ENCODE data around the gene VPS37C.
"Not testable (repeated sequence)": the region's sequence is repeated elsewhere in the genome, so short reads cannot be mapped to it uniquely, and the experiment has no call there.

Gene VPS37C

GRCh38 chr11:61117168-61117520 is 44.1 kb downstream of the VPS37C start:
- DNase-seq (ENCODE audit: low read depth in 2 of 2): no peak

GRCh38 chr11:61116426-61117167 is 44.6 kb downstream of the VPS37C start:
- no peak for DNase-seq (ENCODE audit: low read depth in 2 of 2)

- DNase-seq (ENCODE audit: low read depth in 2 of 2): no peak
These were observed 45.6 kb downstream of the VPS37C start for GRCh38 chr11:61115498-61116224.

DNA sequence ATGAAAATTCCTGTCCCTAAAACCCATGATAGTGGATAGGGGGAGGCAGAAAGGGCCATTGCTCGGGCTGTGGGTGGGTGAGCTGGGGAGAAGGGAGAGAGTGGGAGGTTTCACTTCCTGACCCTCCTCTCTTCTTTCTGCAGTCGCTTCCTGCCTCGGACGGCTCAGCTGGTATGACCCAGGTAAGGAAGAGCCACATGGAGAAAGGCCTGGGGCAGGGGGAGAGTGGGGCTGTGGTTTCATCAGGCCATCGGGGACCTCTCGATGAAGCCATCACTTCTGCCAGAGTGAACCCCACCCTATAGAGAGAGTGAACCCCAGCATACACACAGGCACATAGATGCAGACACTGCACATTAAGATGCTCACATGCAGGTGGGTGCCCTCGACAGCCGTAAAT is 46.3 kb downstream of the VPS37C start:
- no peak for DNase-seq (ENCODE audit: low read depth in 2 of 2)

- DNase-seq (ENCODE audit: low read depth in 2 of 2): no peak
These were observed 48.0 kb downstream of the VPS37C start for GRCh38 chr11:61113201-61113600.

GRCh38 chr11:61112575-61112974 is 48.7 kb downstream of the VPS37C start:
- DNase-seq (ENCODE audit: low read depth in 2 of 2): no peak

DNA sequence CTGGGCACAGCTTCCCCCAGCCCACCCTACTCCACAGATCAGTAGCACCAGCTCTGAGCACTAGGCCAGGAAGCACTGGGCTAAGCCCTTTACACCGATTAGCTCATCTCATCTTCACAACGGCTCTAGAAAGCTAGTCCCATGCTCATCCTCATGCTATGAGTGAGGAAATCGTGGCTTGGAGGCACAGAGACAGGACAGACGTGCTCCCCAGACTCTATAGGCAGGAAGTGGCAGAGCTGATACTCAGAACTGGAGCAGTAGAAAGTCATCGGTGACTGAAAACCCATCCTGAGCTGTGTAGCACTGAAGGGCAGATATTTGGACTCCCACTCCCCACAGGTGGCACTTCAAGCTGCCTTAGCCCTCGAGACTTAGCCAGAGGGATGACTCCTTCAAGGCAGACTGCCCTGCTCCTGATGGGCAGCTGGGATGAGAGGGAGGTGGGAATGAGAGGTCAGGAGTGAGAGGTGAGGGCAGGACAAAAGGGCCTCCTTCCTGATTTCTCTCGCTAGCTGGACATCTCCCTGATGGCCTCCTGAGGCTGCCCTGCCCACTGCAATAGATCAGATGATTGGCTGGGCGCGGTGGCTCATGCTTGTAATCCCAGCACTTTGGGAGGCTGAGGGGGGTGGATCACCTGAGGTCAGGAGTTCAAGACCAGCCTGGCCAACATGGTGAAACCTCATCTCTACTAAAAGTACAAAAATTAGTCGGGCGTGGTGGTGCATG is 49.3 kb downstream of the VPS37C start:
- peak in 1 of 2 donors; percentile 61 for DNase-seq (ENCODE audit: low read depth in 2 of 2)

DNA sequence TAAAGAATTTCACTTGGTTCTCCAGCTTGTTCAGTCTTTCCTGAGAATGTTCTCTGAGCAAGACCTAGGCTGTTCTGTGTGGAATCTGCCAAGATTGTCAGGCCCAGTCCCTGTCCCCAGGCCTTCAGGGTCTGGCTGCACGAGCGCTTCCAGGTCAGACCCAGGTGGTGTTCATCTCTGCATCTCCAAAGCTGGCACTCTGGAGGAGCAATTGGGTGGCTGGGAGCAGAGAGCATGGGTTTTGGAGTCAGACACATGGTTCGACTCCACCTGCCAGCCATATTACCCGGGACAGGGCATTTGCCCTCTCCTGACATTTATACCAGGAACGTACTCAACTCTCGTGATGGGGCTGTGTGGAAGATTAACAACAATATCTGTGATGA is 50.2 kb downstream of the VPS37C start:
- DNase-seq (ENCODE audit: low read depth in 2 of 2): no peak

- no peak for DNase-seq (ENCODE audit: low read depth in 2 of 2)
These were observed 50.8 kb downstream of the VPS37C start for GRCh38 chr11:61110255-61111049.

- no peak for DNase-seq (ENCODE audit: low read depth in 2 of 2)
These were observed 51.6 kb downstream of the VPS37C start for GRCh38 chr11:61109671-61110070.

DNA sequence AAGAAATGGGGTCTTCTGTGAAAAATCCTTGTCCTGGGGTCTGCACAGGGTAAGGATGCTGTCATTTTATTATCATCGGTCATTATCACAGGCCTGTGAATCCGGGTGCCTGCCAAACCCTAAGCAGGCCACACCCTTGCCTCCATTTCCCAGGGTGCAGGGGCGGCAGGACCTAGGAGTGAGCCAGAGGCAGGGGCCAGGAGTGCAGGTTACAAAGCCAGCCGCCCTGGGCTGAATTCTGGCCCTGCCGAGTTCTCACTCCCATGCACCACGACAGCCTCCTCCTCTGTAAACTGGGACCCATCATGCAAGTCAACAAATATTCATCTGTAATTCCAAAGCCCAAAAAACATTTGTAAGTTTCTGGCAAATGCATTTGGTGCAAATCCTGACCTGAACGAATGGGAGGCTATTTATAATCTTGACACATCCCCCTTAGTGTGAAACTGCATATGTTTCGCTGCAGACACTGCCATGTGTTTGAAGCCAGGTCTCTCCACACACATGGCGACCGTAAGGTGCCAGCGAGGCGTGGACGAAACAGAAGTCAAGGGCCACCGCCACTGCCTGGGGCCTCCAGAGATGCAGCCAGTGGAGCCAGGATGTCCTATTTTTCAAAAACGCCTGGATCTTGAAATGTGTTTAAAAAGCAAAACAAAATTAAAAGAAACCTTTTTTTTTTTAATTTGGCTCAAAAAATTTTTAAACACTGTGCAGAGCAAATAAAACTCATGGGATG is 52.2 kb downstream of the VPS37C start:
- no peak for DNase-seq (ENCODE audit: low read depth in 2 of 2)

GRCh38 chr11:61107888-61108287 is 53.3 kb downstream of the VPS37C start:
- DNase-seq (ENCODE audit: low read depth in 2 of 2): no peak

DNA sequence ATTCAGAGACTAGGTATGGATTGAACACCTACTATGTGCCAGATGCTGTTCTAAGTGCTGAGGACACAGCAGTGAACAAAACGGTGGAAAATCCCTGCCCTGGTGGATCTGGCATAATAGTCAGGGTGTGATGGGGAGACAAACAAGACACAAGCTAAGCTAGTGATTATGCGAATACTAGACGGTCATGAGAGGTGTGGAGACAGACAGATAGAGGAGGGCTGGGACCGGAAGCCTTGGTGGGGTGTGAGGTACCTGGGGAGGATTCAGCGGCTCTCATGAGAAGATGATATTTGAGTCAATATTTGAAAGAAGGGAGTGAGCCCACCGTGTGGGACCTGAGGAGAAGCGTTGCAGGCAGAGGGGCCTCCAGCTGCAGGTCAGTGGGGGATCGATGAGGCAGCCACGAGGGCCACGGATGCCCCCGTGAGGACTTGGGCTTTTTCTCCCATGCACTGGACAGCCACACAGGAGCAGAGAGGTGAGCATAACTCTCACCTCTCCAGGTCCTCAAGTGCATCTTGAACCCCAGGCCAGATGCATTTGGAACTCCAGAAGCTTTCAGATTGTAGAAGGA is 54.2 kb downstream of the VPS37C start:
- DNase-seq (ENCODE audit: low read depth in 2 of 2): no peak

DNA sequence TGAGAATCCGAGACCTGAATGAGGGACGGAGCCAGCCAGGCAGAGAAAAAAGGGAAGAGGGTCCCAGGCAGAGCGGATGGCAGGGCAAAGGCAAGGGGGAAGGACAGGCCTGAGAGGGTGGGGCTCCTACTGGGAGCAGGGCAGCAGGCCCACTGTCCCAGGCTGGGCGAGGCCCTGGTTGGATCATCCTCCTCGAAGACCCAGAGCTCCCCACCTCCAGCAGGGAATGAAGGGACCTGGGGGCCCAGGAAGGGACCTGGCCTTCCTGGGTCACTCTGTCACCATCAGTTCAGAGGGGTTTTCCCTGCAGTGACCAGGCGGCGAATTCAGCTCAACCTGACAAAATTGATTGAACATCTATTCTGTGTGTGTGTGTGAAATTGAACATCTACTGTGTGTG is 54.9 kb downstream of the VPS37C start:
- DNase-seq (ENCODE audit: low read depth in 2 of 2): no peak

DNA sequence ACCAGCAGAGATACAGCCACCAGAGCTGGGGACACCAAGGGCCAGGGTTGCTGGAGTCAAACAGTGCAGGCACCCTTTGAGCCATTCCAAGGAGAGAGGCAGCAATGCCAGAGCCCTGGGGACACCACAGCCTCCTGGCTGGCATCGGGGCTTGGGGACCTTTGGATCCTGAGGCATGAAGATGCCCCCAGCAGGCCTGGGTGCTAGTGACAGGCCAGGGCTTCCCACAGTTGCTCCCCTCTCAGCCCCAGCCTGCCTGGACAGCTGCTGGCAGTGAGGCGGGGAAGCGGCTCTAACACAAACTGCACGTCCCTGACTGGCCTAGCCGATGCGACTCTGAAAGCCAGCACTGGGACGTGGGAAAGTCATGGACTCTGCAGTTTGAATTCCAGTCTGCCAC is 56.3 kb downstream of the VPS37C start:
- DNase-seq (ENCODE audit: low read depth in 2 of 2): no peak

GRCh38 chr11:61103851-61104423 is 57.3 kb downstream of the VPS37C start:
- no peak for DNase-seq (ENCODE audit: low read depth in 2 of 2)

DNA sequence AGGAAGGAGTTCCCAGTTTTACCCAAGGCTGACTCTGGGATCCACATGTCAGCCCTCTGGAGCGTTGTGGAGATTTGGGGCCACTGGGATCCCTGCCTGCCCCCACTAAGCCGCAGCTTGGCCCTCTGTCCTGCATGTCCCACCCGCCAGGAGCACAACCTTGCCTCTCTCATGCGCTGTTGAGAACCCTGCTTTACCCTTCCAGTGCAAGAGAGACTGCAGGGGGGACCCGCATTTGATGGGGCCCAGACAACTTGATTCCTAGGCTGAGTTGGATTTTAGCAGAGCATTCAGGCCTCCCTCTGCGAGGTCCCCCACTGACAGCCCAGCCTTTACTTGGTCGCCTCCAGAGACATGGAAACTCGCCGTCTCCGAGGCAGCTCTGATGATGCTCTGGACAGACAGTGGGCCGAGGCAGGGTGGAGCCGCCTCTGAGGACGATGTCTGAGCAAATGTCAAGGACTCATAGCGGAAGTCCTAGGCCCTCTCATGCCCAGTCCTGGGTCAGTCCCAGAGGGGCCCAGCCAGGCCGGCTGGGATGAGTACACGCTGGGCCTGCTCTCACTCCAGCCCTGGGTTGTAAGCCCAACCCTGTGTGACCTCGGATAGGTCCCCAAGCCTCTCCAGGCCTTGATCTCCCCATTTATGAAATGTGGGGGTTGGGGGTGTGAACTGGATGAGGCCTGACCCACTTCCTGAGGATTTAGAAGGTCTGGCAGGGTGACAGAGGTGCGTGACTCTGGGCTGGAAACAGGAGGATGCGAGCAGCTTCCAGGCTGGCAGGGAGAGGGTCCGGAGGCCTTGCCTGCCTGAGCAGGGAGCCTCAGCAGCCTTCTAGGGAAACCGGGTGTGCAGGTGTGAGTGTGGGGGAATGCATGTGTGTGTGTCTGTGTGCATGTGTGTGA is 58.3 kb downstream of the VPS37C start:
- DNase-seq (ENCODE audit: low read depth in 2 of 2): no peak

DNA sequence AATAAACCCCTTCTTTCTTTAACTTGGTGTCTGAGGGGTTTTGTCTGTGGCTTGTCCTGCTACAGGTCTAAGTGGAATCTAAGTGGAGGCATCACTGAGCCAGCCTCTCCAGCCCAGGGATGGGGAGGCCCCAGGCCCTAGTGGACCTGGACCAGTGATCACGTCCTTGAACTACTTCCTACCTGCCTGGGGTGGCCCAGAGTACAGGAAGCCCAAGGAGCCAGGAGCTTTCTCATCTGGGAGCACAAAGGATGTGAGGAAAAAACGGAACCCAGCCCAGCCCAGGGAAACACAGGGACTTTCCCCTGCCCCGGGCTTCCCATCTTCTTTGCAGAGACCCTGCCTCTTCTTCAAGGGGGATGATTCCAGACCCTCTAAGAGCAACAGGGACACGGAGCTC is 62.4 kb downstream of the VPS37C start:
- no peak for DNase-seq (ENCODE audit: low read depth in 2 of 2)

GRCh38 chr11:61098261-61098660 is 63.0 kb downstream of the VPS37C start:
- not testable (repeated sequence) for DNase-seq (ENCODE audit: low read depth in 2 of 2)

GRCh38 chr11:61095021-61095420 is 66.2 kb downstream of the VPS37C start:
- no peak for DNase-seq (ENCODE audit: low read depth in 2 of 2)
